ENCODE measurements around the gene E2F6. TPM values are rescaled to one million over a fixed set of nuclear protein-coding genes. Genes with fewer than 3 reads are reported as not detected.

Gene E2F6
- total and polyA plus RNA-seq, 9 of the 15 experiments (the other 6 are each of a cell fraction or from before 2014, with no cell fraction given) = 13.6 to 33.9 (median 26.1) TPM

DNA sequence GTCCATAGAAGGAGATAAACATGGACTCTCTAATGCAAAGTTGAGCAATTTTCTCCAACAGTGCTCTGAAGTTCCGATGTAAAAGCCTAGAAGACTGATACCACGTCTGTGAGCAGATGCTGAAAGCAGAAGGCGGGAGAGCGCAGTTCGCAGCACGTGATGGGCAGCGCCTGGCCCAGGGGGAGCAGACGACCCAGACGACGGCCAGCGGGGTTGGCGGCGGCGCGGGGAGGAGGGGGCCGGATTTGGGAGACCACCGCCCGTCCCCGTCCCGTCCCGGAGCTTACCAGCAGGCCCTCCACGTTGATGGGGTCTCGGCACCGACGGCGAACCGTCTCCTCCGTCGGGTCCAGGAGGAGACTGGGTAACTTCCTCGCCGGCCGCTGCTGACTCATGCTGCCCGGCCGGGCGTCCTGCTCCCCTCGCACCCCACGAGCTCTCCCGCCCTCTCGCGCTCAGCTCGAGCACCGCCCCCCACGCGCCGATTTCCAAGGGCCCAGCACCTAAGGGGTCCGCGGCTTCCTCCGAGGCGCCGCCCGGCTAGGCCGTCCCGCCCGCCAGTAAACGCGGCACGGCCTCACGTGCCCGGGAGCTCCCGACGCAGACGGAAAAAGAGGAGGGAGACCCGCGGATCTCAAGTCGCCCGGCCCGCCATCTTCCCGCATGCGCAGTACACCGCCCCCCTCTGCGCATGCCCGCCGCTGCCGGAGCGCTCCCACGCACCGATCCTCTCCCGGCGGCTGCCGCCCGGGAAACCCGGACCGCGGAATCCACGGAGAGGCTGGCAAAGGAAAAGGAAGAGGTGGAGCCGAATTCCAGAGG lies at the start of gene E2F6 (continued):
- TF ChIP-seq KLF1 (tag; IDR thresholded peaks at IDR 0.05) (peak; percentile 90), HNRNPLL (IDR thresholded peaks at IDR 0.05; ENCODE audit: low read depth, low read length, poor library complexity, severe bottlenecking) (no peak), STAG1 (CRISPR knock-in tag; IDR thresholded peaks at IDR 0.05; ENCODE audit: borderline replicate concordance) (peak; percentile 81), RB1 (IDR thresholded peaks at IDR 0.05; ENCODE audit: low read depth) (peak; percentile 88), LEF1 (IDR thresholded peaks at IDR 0.05) (peak; percentile 33; the same call in 1 of the 2 replicates), PTTG1 (tag; IDR thresholded peaks at IDR 0.05; ENCODE audit: low read depth) (no peak), FOXK2 (conservative IDR thresholded peaks at IDR 0.05 in 1 of 2, IDR thresholded peaks at IDR 0.05 in 1 of 2; ENCODE audit: low read depth in 2 of 2) (peak in 1 of 2 experiments; percentile 23; a peak in 2 of 4 replicates), ZNF408 (CRISPR knock-in tag; IDR thresholded peaks at IDR 0.05; ENCODE audit: low read depth) (no peak), GTF2E2 (tag; IDR thresholded peaks at IDR 0.05) (peak; percentile 79; the same call in 1 of the 2 replicates), GATAD2A (IDR thresholded peaks at IDR 0.05) (0 out of 2 replicates have a peak, but pooled peaks have one; percentile 45), MCM5 (IDR thresholded peaks at IDR 0.05; ENCODE audit: low read depth) (no peak), SNRNP70 (optimal IDR thresholded peaks at IDR 0.05; ENCODE audit: low read depth, low read length) (no peak), SIN3B (IDR thresholded peaks at IDR 0.05; ENCODE audit: low read depth) (peak; percentile 78; the same call in 1 of the 2 replicates)
- TF ChIP-seq, protein P1, sequence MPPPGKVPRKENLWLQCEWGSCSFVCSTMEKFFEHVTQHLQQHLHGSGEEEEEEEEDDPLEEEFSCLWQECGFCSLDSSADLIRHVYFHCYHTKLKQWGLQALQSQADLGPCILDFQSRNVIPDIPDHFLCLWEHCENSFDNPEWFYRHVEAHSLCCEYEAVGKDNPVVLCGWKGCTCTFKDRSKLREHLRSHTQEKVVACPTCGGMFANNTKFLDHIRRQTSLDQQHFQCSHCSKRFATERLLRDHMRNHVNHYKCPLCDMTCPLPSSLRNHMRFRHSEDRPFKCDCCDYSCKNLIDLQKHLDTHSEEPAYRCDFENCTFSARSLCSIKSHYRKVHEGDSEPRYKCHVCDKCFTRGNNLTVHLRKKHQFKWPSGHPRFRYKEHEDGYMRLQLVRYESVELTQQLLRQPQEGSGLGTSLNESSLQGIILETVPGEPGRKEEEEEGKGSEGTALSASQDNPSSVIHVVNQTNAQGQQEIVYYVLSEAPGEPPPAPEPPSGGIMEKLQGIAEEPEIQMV (tag; conservative IDR thresholded peaks at IDR 0.05; ENCODE audit: low read depth) = no peak
- TF ChIP-seq, protein P2, sequence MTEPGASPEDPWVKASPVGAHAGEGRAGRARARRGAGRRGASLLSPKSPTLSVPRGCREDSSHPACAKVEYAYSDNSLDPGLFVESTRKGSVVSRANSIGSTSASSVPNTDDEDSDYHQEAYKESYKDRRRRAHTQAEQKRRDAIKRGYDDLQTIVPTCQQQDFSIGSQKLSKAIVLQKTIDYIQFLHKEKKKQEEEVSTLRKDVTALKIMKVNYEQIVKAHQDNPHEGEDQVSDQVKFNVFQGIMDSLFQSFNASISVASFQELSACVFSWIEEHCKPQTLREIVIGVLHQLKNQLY (CRISPR knock-in tag; conservative IDR thresholded peaks at IDR 0.05) = peak in 1 of 2 experiments; percentile 87; a peak in 2 of 4 replicates
- TF ChIP-seq, protein P3, sequence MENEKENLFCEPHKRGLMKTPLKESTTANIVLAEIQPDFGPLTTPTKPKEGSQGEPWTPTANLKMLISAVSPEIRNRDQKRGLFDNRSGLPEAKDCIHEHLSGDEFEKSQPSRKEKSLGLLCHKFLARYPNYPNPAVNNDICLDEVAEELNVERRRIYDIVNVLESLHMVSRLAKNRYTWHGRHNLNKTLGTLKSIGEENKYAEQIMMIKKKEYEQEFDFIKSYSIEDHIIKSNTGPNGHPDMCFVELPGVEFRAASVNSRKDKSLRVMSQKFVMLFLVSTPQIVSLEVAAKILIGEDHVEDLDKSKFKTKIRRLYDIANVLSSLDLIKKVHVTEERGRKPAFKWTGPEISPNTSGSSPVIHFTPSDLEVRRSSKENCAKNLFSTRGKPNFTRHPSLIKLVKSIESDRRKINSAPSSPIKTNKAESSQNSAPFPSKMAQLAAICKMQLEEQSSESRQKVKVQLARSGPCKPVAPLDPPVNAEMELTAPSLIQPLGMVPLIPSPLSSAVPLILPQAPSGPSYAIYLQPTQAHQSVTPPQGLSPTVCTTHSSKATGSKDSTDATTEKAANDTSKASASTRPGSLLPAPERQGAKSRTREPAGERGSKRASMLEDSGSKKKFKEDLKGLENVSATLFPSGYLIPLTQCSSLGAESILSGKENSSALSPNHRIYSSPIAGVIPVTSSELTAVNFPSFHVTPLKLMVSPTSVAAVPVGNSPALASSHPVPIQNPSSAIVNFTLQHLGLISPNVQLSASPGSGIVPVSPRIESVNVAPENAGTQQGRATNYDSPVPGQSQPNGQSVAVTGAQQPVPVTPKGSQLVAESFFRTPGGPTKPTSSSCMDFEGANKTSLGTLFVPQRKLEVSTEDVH (IDR thresholded peaks at IDR 0.05; ENCODE audit: low read depth, partially characterized antibody) = peak; percentile 44
- TF ChIP-seq, protein P4, sequence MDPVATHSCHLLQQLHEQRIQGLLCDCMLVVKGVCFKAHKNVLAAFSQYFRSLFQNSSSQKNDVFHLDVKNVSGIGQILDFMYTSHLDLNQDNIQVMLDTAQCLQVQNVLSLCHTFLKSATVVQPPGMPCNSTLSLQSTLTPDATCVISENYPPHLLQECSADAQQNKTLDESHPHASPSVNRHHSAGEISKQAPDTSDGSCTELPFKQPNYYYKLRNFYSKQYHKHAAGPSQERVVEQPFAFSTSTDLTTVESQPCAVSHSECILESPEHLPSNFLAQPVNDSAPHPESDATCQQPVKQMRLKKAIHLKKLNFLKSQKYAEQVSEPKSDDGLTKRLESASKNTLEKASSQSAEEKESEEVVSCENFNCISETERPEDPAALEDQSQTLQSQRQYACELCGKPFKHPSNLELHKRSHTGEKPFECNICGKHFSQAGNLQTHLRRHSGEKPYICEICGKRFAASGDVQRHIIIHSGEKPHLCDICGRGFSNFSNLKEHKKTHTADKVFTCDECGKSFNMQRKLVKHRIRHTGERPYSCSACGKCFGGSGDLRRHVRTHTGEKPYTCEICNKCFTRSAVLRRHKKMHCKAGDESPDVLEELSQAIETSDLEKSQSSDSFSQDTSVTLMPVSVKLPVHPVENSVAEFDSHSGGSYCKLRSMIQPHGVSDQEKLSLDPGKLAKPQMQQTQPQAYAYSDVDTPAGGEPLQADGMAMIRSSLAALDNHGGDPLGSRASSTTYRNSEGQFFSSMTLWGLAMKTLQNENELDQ (CRISPR knock-in tag; IDR thresholded peaks at IDR 0.05; ENCODE audit: borderline replicate concordance) = peak; percentile 97
- TF ChIP-seq, protein P5, sequence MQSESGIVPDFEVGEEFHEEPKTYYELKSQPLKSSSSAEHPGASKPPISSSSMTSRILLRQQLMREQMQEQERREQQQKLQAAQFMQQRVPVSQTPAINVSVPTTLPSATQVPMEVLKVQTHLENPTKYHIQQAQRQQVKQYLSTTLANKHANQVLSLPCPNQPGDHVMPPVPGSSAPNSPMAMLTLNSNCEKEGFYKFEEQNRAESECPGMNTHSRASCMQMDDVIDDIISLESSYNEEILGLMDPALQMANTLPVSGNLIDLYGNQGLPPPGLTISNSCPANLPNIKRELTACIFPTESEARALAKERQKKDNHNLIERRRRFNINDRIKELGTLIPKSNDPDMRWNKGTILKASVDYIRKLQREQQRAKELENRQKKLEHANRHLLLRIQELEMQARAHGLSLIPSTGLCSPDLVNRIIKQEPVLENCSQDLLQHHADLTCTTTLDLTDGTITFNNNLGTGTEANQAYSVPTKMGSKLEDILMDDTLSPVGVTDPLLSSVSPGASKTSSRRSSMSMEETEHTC (IDR thresholded peaks at IDR 0.05) = no peak

Data from K562 (cell line).